A549 (cell line): ENCODE results near the gene AAMP.

Experiments used
- MYC ChIP-seq: IDR thresholded peaks from 2 replicates; pipeline ENCODE4 v1.6.1; 2012; ENCODE audit warnings: mild to moderate bottlenecking, inconsistent platforms, low read length, improper control_type of control experiment, borderline replicate concordance
- NR3C1 ChIP-seq: fragments of >200 bp; sonication (Bioruptor Twin); formaldehyde crosslinking; IDR thresholded peaks from 3 replicates; pipeline ENCODE4 v1.6.1; 2017
- POLR2A ChIP-seq: IDR thresholded peaks from 2 replicates; pipeline ENCODE4 v1.6.1; 2012; ENCODE audit warnings: mild to moderate bottlenecking, low read length
- TF ChIP-seq, protein P1 (sequence below): fragments of >200 bp; sonication (Bioruptor Twin); formaldehyde crosslinking; IDR thresholded peaks from 3 replicates; pipeline ENCODE4 v1.5.1; 2016
- TF ChIP-seq, protein P2 (sequence below): IDR thresholded peaks from 2 replicates; pipeline ENCODE4 v1.6.1; 2012; ENCODE audit warnings: low read depth, borderline replicate concordance

DNA sequence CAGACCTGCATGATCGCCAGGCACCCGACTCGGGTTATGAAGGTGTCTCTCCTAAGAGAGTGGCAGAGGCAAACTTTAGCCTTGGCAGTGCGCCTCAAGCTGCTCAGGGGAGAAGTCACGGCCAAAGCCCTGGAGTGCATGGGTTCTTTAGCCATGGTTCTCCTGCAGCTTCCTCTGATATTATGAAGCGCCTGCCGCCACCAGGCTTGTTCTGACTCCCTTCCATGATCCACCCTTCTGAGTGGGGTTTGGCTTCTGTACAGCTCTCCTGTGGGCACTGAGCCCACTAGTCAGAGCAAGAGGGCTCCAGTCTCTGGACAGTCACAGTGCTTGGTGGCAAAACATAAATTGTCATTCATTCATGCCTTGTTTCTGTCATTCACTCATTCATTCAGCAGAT is 48.3 kb upstream of the AAMP start:
- TF ChIP-seq POLR2A (no peak), MYC (no peak), NR3C1 (no peak)
- TF ChIP-seq, protein P1, sequence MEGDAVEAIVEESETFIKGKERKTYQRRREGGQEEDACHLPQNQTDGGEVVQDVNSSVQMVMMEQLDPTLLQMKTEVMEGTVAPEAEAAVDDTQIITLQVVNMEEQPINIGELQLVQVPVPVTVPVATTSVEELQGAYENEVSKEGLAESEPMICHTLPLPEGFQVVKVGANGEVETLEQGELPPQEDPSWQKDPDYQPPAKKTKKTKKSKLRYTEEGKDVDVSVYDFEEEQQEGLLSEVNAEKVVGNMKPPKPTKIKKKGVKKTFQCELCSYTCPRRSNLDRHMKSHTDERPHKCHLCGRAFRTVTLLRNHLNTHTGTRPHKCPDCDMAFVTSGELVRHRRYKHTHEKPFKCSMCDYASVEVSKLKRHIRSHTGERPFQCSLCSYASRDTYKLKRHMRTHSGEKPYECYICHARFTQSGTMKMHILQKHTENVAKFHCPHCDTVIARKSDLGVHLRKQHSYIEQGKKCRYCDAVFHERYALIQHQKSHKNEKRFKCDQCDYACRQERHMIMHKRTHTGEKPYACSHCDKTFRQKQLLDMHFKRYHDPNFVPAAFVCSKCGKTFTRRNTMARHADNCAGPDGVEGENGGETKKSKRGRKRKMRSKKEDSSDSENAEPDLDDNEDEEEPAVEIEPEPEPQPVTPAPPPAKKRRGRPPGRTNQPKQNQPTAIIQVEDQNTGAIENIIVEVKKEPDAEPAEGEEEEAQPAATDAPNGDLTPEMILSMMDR, result no peak
- TF ChIP-seq, protein P2, sequence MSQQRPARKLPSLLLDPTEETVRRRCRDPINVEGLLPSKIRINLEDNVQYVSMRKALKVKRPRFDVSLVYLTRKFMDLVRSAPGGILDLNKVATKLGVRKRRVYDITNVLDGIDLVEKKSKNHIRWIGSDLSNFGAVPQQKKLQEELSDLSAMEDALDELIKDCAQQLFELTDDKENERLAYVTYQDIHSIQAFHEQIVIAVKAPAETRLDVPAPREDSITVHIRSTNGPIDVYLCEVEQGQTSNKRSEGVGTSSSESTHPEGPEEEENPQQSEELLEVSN, result no peak
